ENCODE measurements around the gene AKR1E2. TPM values are rescaled to one million over a fixed set of nuclear protein-coding genes. Genes with fewer than 3 reads are reported as not detected.

Gene AKR1E2
- total RNA-seq, 1 donor from 2014 or later = 10.0 TPM

DNA sequence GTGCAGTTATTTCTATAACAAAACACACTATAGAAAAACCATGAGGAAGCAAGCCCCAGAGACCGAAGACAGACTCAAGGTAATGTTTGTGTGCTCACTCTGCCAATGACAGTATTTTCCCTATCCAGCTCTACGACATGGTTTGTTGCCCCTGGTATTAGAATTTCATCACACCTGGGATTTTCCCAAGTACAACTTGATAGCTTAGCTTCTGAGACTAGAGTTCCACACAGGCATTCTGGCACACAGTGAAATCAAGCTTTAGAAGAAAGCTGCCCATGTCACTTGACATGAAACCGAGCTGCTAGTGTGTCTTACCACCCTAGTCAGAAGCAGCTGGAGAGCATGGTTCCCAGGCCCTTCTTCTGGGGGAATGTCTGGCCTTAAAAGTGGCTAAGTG lies 44.1 kb upstream of the AKR1E2 start:
- Histone ChIP-seq H3K27me3 (peaks cover 7% of the 10 kb centered on the region), H3K36me3 (no peaks in the 10 kb centered on the region), H3K9me3 (no peaks in the 10 kb centered on the region), H3K4me3 (no peak overlapping the region), H3K4me1 (no peaks in the 10 kb centered on the region), H3K27ac (no peak overlapping the region)
- TF ChIP-seq, protein P1, sequence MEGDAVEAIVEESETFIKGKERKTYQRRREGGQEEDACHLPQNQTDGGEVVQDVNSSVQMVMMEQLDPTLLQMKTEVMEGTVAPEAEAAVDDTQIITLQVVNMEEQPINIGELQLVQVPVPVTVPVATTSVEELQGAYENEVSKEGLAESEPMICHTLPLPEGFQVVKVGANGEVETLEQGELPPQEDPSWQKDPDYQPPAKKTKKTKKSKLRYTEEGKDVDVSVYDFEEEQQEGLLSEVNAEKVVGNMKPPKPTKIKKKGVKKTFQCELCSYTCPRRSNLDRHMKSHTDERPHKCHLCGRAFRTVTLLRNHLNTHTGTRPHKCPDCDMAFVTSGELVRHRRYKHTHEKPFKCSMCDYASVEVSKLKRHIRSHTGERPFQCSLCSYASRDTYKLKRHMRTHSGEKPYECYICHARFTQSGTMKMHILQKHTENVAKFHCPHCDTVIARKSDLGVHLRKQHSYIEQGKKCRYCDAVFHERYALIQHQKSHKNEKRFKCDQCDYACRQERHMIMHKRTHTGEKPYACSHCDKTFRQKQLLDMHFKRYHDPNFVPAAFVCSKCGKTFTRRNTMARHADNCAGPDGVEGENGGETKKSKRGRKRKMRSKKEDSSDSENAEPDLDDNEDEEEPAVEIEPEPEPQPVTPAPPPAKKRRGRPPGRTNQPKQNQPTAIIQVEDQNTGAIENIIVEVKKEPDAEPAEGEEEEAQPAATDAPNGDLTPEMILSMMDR (IDR thresholded peaks at IDR 0.05) = no peak
- DNase-seq (no peak), ATAC-seq (no peak)
- intact Hi-C loops (cut with DNase I) = no loop called here

DNA sequence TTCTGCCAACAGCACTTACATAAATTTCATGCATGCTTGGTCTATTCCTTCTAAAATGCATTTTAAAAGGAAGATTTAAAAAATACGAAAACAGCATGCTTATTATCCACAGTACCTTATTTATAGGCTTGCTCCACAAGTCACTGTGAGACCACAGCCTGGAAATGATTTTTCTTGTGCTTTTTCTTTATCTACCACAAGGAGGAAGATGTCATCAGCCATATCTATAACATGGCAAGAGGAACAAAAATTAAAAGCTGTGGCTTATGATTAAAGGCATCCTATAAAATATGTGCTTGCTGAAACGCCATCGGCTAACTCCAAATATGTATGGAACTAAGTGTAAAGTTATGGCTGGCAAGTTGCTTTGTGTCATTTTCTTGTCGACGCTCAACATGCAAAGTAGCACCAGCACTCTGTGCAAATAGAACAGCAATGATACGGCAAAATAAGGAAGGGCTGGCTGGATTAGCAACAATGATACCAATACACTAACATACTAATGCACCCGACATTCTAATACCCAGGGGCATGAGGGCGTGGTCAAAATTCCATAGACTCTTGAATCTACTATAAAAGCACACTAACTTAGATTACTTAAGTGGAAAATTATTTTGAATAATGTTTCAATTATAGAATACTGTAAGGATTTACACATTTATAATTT lies 41.2 kb upstream of the AKR1E2 start:
- no peaks in the 10 kb centered on the region for H3K36me3 ChIP-seq
- TF ChIP-seq, protein P1 (IDR thresholded peaks at IDR 0.05) = no peak
- H3K4me1 ChIP-seq = no peaks in the 10 kb centered on the region
- H3K9me3 ChIP-seq = no peaks in the 10 kb centered on the region
- no peak overlapping the region for H3K4me3 ChIP-seq
- ATAC-seq (no peak), DNase-seq (no peak)
- H3K27me3 ChIP-seq = peaks cover 12% of the 10 kb centered on the region
- intact Hi-C loops (cut with DNase I) = no loop called here
- no peak overlapping the region for H3K27ac ChIP-seq

DNA sequence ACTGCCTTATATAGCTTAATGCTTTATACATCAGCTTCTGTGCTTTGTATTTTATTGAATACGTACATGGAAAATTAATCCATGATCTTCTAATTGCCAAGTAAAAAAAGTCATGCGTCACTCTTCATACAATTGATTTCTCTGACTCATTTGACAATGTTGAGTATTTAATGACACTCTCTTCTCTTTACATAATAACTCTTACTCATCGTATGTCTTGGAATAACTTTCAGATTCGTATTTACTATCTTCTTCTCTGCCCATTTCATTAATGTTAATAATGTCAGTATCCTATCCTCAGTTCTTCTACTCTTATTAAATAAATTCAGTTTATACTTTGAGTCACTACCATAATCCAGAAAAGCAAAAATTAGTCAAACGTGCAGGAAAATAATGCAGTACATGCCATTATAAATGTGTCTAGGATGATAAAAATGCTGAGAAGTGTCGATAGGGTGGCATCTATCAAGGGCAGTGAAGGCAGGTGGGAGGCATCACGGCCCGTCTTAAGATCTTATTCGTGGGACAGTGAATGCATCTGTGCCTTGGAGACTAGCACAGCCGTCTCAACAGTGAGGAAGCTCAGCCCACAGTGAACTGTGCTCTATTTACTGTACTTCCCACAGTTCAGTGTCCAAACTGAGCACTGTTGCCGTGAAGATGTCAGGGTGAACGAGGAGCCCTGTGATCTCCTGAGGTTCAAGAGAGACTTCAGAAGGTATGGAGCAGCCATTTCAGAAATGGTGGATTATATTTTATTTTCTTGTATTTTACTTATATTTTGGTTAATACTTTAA lies 39.8 kb upstream of the AKR1E2 start:
- intact Hi-C loops (cut with DNase I) = no loop called here
- Histone ChIP-seq H3K36me3 (no peaks in the 10 kb centered on the region), H3K27me3 (peaks cover 12% of the 10 kb centered on the region), H3K9me3 (no peaks in the 10 kb centered on the region), H3K4me1 (no peaks in the 10 kb centered on the region), H3K27ac (no peak overlapping the region), H3K4me3 (no peak overlapping the region)
- TF ChIP-seq, protein P1 (IDR thresholded peaks at IDR 0.05) = no peak
- ATAC-seq (peak; percentile 89), DNase-seq (no peak)

GRCh38 chr10:4790045-4790444 lies 36.0 kb upstream of the AKR1E2 start:
- TF ChIP-seq, protein P1 (IDR thresholded peaks at IDR 0.05) = no peak
- H3K9me3 ChIP-seq = no peaks in the 10 kb centered on the region
- DNase-seq (no peak), ATAC-seq (no peak)
- intact Hi-C loops (cut with DNase I) = no loop called here
- no peak overlapping the region for H3K4me3 ChIP-seq
- H3K36me3 ChIP-seq = no peaks in the 10 kb centered on the region
- H3K27me3 ChIP-seq = peaks cover 12% of the 10 kb centered on the region
- no peak overlapping the region for H3K27ac ChIP-seq
- no peaks in the 10 kb centered on the region for H3K4me1 ChIP-seq

DNA sequence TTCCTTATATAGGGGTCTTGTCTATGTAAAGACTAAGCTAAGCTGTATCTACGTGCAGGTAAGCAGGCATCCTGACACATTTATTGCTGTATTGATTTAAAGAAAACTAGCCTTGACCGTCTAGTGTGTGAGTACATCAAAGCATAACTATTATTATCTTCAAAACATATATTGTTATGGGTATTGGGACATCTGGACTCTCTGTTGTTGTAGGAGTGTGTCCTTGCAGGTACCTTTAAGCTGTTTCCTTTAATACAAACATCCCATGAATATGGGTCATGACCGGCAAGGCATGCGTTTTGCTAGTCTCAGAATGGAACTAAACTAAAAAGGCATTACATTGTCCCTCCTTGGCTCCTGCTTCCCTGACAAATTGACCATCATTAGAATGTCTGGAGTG lies 35.1 kb upstream of the AKR1E2 start:
- Histone ChIP-seq H3K9me3 (no peaks in the 10 kb centered on the region), H3K4me3 (no peak overlapping the region), H3K27me3 (peaks cover 12% of the 10 kb centered on the region), H3K27ac (no peak overlapping the region), H3K36me3 (no peaks in the 10 kb centered on the region), H3K4me1 (no peaks in the 10 kb centered on the region)
- TF ChIP-seq, protein P1 (IDR thresholded peaks at IDR 0.05) = no peak
- intact Hi-C loops (cut with DNase I) = no loop called here
- ATAC-seq (no peak), DNase-seq (no peak)
